Calu3 (cell line): ENCODE measurements around the gene TUBB. TPM values are rescaled to one million over a fixed set of nuclear protein-coding genes. Genes with fewer than 3 reads are reported as not detected.

ENCODE experiments used
- BruUV-seq: library from RNA; stranded (reverse); fragments of 400-500 nt; replicated peaks from 2 replicates; lab custom pipeline; 2021; lab: Mats Ljungman, UMichigan
- CTCF ChIA-PET: fragments of 300-600 bp; sonication (Branson Sonifier 250); formaldehyde crosslinking; loops from one replicate; lab custom pipeline; 2022; ENCODE audit warnings: antibody characterized with exemption; lab: Charles Lee
- DNase-seq: peaks from one replicate; pipeline ENCODE4 v3.0.0; 2022
- H3K27ac Mint-ChIP-seq: one replicate; pipeline ENCODE4 v1.8.0; 2022; ENCODE audit warnings: mixed read lengths; ENCODE audit not compliant: unreplicated experiment
- H3K27me3 Mint-ChIP-seq: one replicate; pipeline ENCODE4 v1.8.0; 2022; ENCODE audit warnings: mixed read lengths; ENCODE audit not compliant: unreplicated experiment
- H3K36me3 Mint-ChIP-seq: one replicate; pipeline ENCODE4 v1.8.0; 2022; ENCODE audit warnings: mild to moderate bottlenecking, moderate library complexity, mixed read lengths; ENCODE audit not compliant: insufficient read depth, unreplicated experiment
- H3K4me1 Mint-ChIP-seq: one replicate; pipeline ENCODE4 v1.8.0; 2022; ENCODE audit warnings: mild to moderate bottlenecking, low read depth, mixed read lengths; ENCODE audit not compliant: unreplicated experiment
- H3K4me3 Mint-ChIP-seq: one replicate; pipeline ENCODE4 v1.8.0; 2022; ENCODE audit warnings: mild to moderate bottlenecking, low read depth, moderate library complexity, mixed read lengths; ENCODE audit not compliant: unreplicated experiment
- H3K9me3 Mint-ChIP-seq: one replicate; pipeline ENCODE4 v1.8.0; 2022; ENCODE audit warnings: low read depth, mixed read lengths; ENCODE audit not compliant: unreplicated experiment
- intact Hi-C: fragments of 100-400 bp; cut with micrococcal nuclease; formaldehyde crosslinking; loops from one replicate; pipeline ENCODE4 v1.10.0; 2022; ENCODE audit not compliant: unreplicated experiment
- total RNA-seq: library from RNA; stranded (reverse); gene quantifications from 2 replicates; pipeline ENCODE4 v1.2.3, GENCODE V29; 2022
- TF ChIP-seq, protein P1 (sequence below): fragments of 200-600 bp; IDR thresholded peaks from one replicate; pipeline ENCODE4 v1.8.0; 2022; ENCODE audit warnings: antibody characterized with exemption; ENCODE audit not compliant: unreplicated experiment

Gene TUBB
- total RNA-seq, 1 experiment from 2014 or later, result 1,123 TPM

DNA sequence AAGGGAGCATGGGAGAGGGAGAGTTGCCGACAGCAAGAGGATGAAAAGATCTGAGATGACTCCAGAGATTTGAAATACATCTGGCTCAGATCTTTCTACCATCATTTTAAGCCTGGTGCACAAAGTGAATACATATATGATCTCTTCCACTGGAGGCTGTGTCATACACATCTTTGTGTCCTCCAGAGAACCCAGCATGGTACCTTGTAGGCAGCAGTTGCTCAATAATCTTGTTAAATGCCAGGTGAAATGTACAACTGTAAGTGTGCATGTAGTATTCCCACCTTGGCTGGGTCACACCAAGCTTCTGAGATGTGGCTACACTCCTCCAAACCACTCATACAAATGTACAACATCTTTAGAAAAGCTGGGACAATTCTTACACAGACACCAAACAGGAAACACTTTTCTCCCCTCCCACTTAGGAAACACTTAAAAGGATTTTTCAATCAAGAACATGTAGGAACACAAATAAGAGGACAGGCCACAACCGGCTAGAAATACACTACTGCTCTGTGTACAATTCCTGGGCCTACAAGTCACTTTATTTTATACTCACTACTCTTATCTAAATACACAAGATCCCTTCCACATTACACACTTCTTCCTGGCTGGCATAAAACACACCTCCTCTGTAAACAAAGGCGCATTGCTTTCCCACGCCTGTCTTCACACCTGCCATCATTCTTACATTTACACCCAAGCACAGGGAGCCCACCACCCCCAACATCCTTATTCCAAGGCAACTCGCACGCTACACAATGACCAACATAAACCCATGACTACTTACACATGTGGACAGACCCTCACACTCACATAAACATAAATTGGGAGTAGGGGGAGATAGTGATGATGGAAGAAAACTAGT, 28.0 kb downstream of the TUBB start:
- Mint-ChIP-seq H3K9me3 (no peaks in the 10 kb centered on the region), H3K4me3 (peak overlapping the region; percentile 59), H3K4me1 (peaks cover 60% of the 10 kb centered on the region), H3K27me3 (peaks cover 11% of the 10 kb centered on the region), H3K27ac (peak overlapping the region; percentile 98), H3K36me3 (peaks cover 78% of the 10 kb centered on the region)
- CTCF ChIA-PET, result interaction anchor here (0.6 to 2.2 kb wide), 8 partner anchors 11 to 734 kb away, joined by 3 to 11 read pairs (median 5); no protein-coding TSS in a partner anchor
- DNase-seq, result peak; percentile 62
- intact Hi-C loops, result loop anchor here (2.0 kb wide), 3 partner anchors 17 to 75 kb away; no protein-coding TSS in a partner anchor
- BruUV-seq, result no TSS peak
- TF ChIP-seq, protein P1, sequence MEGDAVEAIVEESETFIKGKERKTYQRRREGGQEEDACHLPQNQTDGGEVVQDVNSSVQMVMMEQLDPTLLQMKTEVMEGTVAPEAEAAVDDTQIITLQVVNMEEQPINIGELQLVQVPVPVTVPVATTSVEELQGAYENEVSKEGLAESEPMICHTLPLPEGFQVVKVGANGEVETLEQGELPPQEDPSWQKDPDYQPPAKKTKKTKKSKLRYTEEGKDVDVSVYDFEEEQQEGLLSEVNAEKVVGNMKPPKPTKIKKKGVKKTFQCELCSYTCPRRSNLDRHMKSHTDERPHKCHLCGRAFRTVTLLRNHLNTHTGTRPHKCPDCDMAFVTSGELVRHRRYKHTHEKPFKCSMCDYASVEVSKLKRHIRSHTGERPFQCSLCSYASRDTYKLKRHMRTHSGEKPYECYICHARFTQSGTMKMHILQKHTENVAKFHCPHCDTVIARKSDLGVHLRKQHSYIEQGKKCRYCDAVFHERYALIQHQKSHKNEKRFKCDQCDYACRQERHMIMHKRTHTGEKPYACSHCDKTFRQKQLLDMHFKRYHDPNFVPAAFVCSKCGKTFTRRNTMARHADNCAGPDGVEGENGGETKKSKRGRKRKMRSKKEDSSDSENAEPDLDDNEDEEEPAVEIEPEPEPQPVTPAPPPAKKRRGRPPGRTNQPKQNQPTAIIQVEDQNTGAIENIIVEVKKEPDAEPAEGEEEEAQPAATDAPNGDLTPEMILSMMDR, result no peak

DNA sequence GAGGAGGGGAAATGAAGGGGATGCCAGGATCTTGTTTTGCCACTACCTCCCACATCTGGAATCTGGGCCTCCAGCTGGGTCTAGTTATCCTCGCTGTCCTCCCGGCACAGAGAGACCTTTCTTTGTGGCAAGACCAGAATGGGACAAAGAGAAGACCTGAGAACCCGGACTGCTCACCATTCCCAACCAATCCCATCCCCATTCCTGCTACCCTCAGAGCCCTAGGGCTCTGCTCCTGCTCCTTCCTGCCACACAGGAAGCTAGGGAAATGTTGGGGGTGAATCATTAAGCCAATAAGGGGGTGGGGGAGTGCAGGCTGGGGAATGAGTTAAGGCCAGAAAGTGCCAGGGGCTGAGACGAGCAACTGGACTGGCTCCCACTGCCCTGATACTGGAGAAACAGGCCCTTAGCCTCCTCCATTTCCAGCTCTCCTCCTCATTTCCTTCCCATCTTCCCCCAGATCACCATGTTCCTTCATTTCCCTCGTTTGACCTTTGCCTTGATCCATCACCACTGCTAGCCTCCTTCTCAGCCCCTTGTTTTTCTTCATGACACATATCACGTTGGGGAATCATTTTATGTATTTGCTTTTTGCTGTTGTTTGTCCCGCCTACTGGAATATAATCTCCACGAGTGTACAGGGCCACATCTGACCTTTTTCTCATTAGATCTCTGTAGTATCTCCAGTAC, 28.8 kb downstream of the TUBB start:
- peaks cover 2% of the 10 kb centered on the region for H3K27me3 Mint-ChIP-seq
- CTCF ChIA-PET, result interaction anchor here (0.6 to 2.2 kb wide), 9 partner anchors 10 to 462 kb away, joined by 3 to 11 read pairs (median 5); no protein-coding TSS in a partner anchor
- peaks cover 70% of the 10 kb centered on the region for H3K36me3 Mint-ChIP-seq
- H3K4me1 Mint-ChIP-seq, result peaks cover 67% of the 10 kb centered on the region
- DNase-seq, result peak; percentile 58
- intact Hi-C loops, result loop anchor here (2.0 kb wide), 3 partner anchors 16 to 74 kb away; no protein-coding TSS in a partner anchor
- peak overlapping the region; percentile 98 for H3K27ac Mint-ChIP-seq
- H3K9me3 Mint-ChIP-seq, result no peaks in the 10 kb centered on the region
- TF ChIP-seq, protein P1, result no peak
- H3K4me3 Mint-ChIP-seq, result peak overlapping the region; percentile 59
- no TSS peak for BruUV-seq

DNA sequence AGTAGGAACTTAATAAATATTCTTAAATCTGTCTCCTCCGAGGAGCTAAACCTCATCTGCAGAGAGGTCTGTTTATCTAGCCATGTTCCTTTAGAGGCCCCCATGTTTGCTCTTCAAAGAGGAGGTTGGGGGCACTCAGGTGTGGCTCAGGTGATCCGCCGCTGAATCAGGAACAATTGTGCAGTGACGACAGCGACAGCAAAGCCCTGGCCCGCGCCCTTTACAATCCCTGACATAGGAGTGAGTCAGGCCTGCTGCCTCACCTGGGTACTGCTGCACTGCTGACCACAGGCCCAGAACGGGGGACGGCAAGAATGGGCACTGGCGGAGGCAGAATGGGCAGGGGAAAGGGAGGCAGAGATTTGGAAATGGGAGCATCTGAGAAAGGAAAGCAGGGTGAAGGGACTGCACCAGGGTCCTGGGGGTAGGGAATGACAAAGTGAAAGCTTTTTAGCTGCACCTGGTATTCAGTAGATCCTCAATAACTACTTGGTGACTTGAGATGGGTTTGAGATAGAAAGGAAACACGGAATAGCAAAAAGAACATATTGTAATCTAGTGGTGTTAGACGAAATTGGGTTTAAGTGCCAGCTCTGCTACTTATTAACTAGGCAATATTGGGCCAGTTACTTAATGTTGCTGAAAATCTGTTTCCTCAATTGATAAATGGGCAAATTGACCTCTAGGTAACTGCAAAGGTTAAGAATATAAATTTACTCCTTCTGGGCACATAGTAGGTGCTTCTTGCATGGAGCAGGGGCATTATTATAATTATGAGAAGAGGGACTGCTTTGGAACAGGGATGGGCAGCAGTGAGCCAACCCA, 29.6 kb downstream of the TUBB start:
- H3K4me3 Mint-ChIP-seq, result peak overlapping the region; percentile 59
- H3K9me3 Mint-ChIP-seq, result no peaks in the 10 kb centered on the region
- BruUV-seq, result TSS peak; percentile 92
- no peaks in the 10 kb centered on the region for H3K27me3 Mint-ChIP-seq
- peak overlapping the region; percentile 98 for H3K27ac Mint-ChIP-seq
- H3K36me3 Mint-ChIP-seq, result peaks cover 62% of the 10 kb centered on the region
- TF ChIP-seq, protein P1, result no peak
- peaks cover 67% of the 10 kb centered on the region for H3K4me1 Mint-ChIP-seq
- DNase-seq, result peak; percentile 95
- intact Hi-C loops, result loop anchor here (2.0 kb wide), 3 partner anchors 15 to 73 kb away; no protein-coding TSS in a partner anchor
- CTCF ChIA-PET, result interaction anchor here (0.6 to 2.2 kb wide), 9 partner anchors 9 to 462 kb away, joined by 3 to 11 read pairs (median 5); no protein-coding TSS in a partner anchor

DNA sequence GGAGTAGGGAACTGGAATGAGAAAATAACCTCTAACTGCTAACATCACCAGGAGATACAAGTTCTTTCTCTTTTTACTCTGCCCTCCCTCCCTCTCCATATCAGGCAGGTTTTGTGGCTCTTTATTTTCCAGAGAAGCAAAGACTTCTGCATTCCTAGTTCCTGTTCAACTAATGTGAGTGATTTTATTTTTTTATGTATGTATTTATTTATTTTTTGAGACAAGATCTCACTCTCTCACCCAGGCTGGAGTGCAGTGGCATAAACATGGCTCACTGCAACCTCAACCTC, 30.2 kb downstream of the TUBB start:
- Mint-ChIP-seq H3K27me3 (no peaks in the 10 kb centered on the region), H3K27ac (peak overlapping the region; percentile 98), H3K4me3 (peak overlapping the region; percentile 59), H3K36me3 (peaks cover 56% of the 10 kb centered on the region), H3K9me3 (no peaks in the 10 kb centered on the region), H3K4me1 (peaks cover 61% of the 10 kb centered on the region)
- CTCF ChIA-PET, result interaction anchor here (0.6 kb wide), 1 partner anchor 9 kb away, joined by 3 read pairs; no protein-coding TSS in a partner anchor
- no peak for DNase-seq
- BruUV-seq, result no TSS peak
- TF ChIP-seq, protein P1, result no peak
- intact Hi-C loops, result no loop called here
